ENCODE results near the gene FBLN1.

The FBLN1 gene

DNA sequence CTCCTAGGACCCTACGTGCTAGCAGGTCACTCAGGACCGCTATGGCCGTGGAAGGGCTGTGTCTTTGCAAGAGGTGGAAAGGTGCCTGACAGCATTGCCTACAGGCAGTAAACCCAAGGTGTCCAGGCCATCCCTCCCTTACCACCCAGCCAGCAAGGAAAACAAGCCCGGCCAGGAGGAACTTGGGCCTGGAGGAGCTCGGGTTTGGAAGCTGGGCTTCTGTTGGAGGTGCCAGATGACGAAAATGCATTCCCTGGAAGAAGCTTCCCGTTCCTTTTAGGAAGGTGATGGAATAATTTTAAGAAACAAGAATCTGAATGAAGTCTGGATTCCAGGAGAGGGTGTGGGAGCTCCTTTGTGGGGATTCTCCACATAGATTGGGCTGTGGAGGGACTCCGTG is 23.6 kb downstream of the FBLN1 start:
- TF ChIP-seq, protein P1, sequence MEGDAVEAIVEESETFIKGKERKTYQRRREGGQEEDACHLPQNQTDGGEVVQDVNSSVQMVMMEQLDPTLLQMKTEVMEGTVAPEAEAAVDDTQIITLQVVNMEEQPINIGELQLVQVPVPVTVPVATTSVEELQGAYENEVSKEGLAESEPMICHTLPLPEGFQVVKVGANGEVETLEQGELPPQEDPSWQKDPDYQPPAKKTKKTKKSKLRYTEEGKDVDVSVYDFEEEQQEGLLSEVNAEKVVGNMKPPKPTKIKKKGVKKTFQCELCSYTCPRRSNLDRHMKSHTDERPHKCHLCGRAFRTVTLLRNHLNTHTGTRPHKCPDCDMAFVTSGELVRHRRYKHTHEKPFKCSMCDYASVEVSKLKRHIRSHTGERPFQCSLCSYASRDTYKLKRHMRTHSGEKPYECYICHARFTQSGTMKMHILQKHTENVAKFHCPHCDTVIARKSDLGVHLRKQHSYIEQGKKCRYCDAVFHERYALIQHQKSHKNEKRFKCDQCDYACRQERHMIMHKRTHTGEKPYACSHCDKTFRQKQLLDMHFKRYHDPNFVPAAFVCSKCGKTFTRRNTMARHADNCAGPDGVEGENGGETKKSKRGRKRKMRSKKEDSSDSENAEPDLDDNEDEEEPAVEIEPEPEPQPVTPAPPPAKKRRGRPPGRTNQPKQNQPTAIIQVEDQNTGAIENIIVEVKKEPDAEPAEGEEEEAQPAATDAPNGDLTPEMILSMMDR (IDR thresholded peaks at IDR 0.05) = no peak
- Histone ChIP-seq H3K27ac (no peak overlapping the region), H3K9me3 (no peaks in the 10 kb centered on the region), H3K27me3 (no peaks in the 10 kb centered on the region), H3K36me3 (no peaks in the 10 kb centered on the region), H3K4me3 (ENCODE audit: low read depth in 1 of 2, low read length in 1 of 2) (no peak overlapping the region), H3K4me1 (ENCODE audit: control insufficient read depth in 1 of 2, insufficient read depth in 1 of 2, low read depth in 1 of 2, low read length in 1 of 2) (no peaks in the 10 kb centered on the region)

DNA sequence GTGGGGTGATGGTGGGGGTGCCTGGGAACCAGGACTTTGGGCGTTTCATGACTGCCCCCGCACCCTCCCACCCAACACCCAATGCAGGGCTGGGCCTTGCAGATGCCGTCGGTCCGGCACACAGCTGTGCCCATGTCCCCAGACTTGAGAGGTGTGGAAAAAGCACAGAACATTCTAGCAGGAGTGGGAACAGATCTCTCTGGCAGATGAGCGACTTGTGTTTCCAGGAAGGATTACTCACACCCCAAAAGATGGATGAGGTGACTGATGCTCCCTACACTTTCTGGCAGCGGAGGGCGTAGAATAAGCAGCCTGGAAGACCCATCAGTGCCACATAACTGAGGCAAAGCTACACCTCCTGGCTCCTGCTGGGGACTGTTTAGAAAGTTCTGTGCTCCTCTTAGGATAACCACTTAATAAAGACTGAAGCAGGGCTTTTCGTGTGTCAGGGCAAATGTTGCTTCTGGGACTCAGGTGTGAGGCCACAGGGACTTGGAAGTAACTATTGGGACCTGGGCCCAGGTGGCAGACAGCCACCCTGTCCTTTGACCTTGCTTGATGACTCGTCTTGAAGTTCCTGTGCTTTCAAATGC is 24.2 kb downstream of the FBLN1 start:
- no peak overlapping the region for H3K4me3 ChIP-seq (ENCODE audit: low read depth in 1 of 2, low read length in 1 of 2)
- no peaks in the 10 kb centered on the region for H3K9me3 ChIP-seq
- H3K27ac ChIP-seq = no peak overlapping the region
- H3K36me3 ChIP-seq = no peaks in the 10 kb centered on the region
- no peaks in the 10 kb centered on the region for H3K4me1 ChIP-seq (ENCODE audit: control insufficient read depth in 1 of 2, insufficient read depth in 1 of 2, low read depth in 1 of 2, low read length in 1 of 2)
- TF ChIP-seq, protein P1 (IDR thresholded peaks at IDR 0.05) = no peak
- no peaks in the 10 kb centered on the region for H3K27me3 ChIP-seq

DNA sequence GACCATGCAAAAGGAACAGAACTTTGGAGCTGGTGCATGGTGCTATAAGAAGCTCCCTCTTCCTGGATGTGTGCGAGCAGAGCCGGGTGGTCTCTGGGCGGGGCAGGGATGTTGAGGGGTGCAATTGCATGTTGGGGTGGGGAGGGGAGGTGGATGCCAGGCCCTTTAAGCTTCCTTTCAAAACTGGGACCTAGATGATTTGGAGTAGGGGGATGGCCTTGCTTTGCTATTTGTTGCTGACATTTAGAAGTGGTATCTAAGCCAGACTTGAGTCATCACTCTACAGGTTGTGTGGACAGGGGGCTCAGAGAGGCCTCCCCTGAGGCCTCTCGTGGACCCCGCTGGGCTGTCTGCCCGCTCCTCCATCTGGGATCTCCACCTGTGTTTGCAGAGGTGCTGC is 24.8 kb downstream of the FBLN1 start:
- Histone ChIP-seq H3K4me1 (ENCODE audit: control insufficient read depth in 1 of 2, insufficient read depth in 1 of 2, low read depth in 1 of 2, low read length in 1 of 2) (no peaks in the 10 kb centered on the region), H3K4me3 (ENCODE audit: low read depth in 1 of 2, low read length in 1 of 2) (no peak overlapping the region), H3K27me3 (no peaks in the 10 kb centered on the region), H3K27ac (no peak overlapping the region), H3K36me3 (no peaks in the 10 kb centered on the region), H3K9me3 (no peaks in the 10 kb centered on the region)
- TF ChIP-seq, protein P1 (IDR thresholded peaks at IDR 0.05) = no peak

DNA sequence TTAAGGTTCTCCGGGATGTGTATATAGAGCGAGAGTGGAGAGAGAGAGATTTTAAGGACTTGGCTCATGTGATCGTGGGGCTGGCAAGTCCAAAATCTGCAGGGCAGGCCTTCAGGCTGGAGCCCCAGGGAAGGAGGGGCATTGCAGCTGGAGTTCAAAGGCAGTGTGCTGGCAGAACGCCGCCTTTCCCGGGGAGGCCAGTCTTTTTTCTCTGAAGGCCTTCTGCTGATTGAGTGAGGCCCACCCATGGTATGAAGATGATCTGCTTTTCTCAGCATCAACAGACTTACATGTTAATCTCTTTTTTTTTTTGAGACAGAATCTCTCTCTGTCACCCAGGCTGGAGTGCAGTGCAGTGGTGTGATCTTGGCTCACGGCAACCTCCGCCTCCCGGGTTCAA is 25.4 kb downstream of the FBLN1 start:
- no peaks in the 10 kb centered on the region for H3K36me3 ChIP-seq
- no peaks in the 10 kb centered on the region for H3K9me3 ChIP-seq
- H3K4me1 ChIP-seq (ENCODE audit: control insufficient read depth in 1 of 2, insufficient read depth in 1 of 2, low read depth in 1 of 2, low read length in 1 of 2) = no peaks in the 10 kb centered on the region
- no peaks in the 10 kb centered on the region for H3K27me3 ChIP-seq
- no peak overlapping the region for H3K27ac ChIP-seq
- no peak overlapping the region for H3K4me3 ChIP-seq (ENCODE audit: low read depth in 1 of 2, low read length in 1 of 2)
- TF ChIP-seq, protein P1 (IDR thresholded peaks at IDR 0.05) = no peak

DNA sequence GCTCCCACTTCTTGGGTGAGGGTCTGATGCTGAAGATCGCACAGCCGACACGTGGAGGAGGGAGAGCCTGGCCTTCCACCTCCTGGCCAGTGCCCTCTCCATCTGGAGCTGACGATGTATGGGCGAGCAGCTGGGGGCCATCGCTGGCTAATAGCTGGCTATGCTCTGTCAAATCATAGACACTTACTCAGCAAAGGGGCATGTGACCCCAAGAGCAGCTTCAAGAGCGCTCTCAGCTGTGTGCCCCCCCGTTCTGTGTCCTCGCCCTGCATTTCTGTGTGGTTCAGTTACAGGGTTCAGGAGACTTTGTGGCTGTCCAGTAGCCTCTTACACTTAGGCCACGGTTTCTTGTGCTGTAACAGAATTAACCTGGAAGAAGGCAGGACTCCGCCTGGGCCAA is 26.4 kb downstream of the FBLN1 start:
- Histone ChIP-seq H3K36me3 (no peaks in the 10 kb centered on the region), H3K4me1 (ENCODE audit: control insufficient read depth in 1 of 2, insufficient read depth in 1 of 2, low read depth in 1 of 2, low read length in 1 of 2) (no peaks in the 10 kb centered on the region), H3K4me3 (ENCODE audit: low read depth in 1 of 2, low read length in 1 of 2) (no peak overlapping the region), H3K9me3 (no peaks in the 10 kb centered on the region), H3K27ac (no peak overlapping the region), H3K27me3 (no peaks in the 10 kb centered on the region)
- TF ChIP-seq, protein P1 (IDR thresholded peaks at IDR 0.05) = no peak

Measured in neutrophil (primary cell).